ENCODE results near the gene ITGA7.

The ITGA7 gene

DNA sequence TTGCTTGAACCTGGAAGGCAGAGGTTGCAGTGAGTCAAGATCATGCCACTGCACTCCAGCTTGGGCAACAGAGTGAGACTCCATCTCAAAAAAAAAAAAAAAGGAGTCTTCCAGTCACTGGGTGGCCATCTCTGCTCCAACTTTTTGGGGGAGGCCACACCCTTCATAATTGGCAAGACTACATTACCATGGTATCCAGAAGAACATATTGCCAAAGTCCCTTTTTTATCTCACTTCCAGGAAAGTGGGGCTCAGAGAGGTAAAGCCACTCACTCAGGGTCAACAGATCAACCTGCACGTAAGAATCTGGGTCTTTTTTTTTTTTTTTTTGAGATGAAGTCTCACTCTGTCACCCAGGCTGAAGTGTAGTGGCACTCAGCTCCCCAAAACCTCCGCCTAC is 26.2 kb upstream of the ITGA7 start:
- no peak for TF ChIP-seq TOX (CRISPR knock-in tag; IDR thresholded peaks at IDR 0.05; ENCODE audit: borderline replicate concordance)
- TF ChIP-seq SNAI2 (CRISPR knock-in tag; IDR thresholded peaks at IDR 0.05) = no peak
- TF ChIP-seq CSDC2 (CRISPR knock-in tag; IDR thresholded peaks at IDR 0.05) = no peak
- no peak for TF ChIP-seq BACH2 (CRISPR knock-in tag; IDR thresholded peaks at IDR 0.05; ENCODE audit: borderline replicate concordance)
- TF ChIP-seq ZC3H10 (CRISPR knock-in tag; IDR thresholded peaks at IDR 0.05) = no peak
- TF ChIP-seq, protein P1, sequence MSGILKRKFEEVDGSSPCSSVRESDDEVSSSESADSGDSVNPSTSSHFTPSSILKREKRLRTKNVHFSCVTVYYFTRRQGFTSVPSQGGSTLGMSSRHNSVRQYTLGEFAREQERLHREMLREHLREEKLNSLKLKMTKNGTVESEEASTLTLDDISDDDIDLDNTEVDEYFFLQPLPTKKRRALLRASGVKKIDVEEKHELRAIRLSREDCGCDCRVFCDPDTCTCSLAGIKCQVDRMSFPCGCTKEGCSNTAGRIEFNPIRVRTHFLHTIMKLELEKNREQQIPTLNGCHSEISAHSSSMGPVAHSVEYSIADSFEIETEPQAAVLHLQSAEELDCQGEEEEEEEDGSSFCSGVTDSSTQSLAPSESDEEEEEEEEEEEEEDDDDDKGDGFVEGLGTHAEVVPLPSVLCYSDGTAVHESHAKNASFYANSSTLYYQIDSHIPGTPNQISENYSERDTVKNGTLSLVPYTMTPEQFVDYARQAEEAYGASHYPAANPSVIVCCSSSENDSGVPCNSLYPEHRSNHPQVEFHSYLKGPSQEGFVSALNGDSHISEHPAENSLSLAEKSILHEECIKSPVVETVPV (CRISPR knock-in tag; IDR thresholded peaks at IDR 0.05) = no peak
- no peak for TF ChIP-seq PPARA (CRISPR knock-in tag; IDR thresholded peaks at IDR 0.05; ENCODE audit: borderline replicate concordance)
- no peak for TF ChIP-seq ZFP3 (CRISPR knock-in tag; IDR thresholded peaks at IDR 0.05)
- no peak for TF ChIP-seq OSR1 (CRISPR knock-in tag; IDR thresholded peaks at IDR 0.05)
- TF ChIP-seq ISL1 (CRISPR knock-in tag; IDR thresholded peaks at IDR 0.05) = no peak
- TF ChIP-seq, protein P2, sequence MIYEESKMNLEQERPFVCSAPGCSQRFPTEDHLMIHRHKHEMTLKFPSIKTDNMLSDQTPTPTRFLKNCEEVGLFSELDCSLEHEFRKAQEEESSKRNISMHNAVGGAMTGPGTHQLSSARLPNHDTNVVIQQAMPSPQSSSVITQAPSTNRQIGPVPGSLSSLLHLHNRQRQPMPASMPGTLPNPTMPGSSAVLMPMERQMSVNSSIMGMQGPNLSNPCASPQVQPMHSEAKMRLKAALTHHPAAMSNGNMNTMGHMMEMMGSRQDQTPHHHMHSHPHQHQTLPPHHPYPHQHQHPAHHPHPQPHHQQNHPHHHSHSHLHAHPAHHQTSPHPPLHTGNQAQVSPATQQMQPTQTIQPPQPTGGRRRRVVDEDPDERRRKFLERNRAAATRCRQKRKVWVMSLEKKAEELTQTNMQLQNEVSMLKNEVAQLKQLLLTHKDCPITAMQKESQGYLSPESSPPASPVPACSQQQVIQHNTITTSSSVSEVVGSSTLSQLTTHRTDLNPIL (CRISPR knock-in tag; IDR thresholded peaks at IDR 0.05; ENCODE audit: low read depth) = no peak
- TF ChIP-seq ARNTL (CRISPR knock-in tag; IDR thresholded peaks at IDR 0.05; ENCODE audit: borderline replicate concordance, low read depth) = no peak
- TF ChIP-seq ZNF565 (CRISPR knock-in tag; conservative IDR thresholded peaks at IDR 0.05; ENCODE audit: low read depth) = no peak
- no peak for ATAC-seq

DNA sequence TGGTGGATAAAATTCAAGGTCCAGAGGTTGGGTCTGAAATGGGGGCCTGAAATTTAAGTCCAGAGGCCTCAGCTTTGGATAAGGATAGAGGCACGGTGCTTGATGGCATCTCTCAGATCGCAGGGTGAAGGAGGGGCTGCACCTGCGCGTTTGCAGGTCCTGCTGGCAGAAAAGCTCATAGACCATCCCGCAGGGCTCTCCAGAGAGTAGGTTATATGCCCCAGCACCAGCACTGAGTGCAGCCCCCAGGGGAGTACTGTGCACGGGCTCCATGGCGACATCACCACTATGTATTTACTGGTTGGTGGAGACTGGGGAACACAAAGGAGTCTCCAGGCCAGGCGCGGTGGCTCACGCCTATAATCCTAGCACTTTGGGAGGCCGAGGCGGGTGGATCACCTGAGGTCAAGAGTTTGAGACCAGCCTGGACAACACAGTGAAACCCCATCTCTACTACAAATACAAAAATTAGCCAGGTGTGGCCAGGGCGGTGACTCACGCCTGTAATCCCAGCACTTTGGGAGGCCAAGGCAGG is 25.4 kb upstream of the ITGA7 start:
- no peak for ATAC-seq
- no peak for TF ChIP-seq CSDC2 (CRISPR knock-in tag; IDR thresholded peaks at IDR 0.05)
- TF ChIP-seq ARNTL (CRISPR knock-in tag; IDR thresholded peaks at IDR 0.05; ENCODE audit: borderline replicate concordance, low read depth) = no peak
- TF ChIP-seq SNAI2 (CRISPR knock-in tag; IDR thresholded peaks at IDR 0.05) = no peak
- no peak for TF ChIP-seq ZC3H10 (CRISPR knock-in tag; IDR thresholded peaks at IDR 0.05)
- TF ChIP-seq PPARA (CRISPR knock-in tag; IDR thresholded peaks at IDR 0.05; ENCODE audit: borderline replicate concordance) = no peak
- no peak for TF ChIP-seq ISL1 (CRISPR knock-in tag; IDR thresholded peaks at IDR 0.05)
- TF ChIP-seq, protein P2 (CRISPR knock-in tag; IDR thresholded peaks at IDR 0.05; ENCODE audit: low read depth) = no peak
- TF ChIP-seq OSR1 (CRISPR knock-in tag; IDR thresholded peaks at IDR 0.05) = no peak
- no peak for TF ChIP-seq ZFP3 (CRISPR knock-in tag; IDR thresholded peaks at IDR 0.05)
- no peak for TF ChIP-seq TCF4 (CRISPR knock-in tag; IDR thresholded peaks at IDR 0.05; ENCODE audit: borderline replicate concordance)
- TF ChIP-seq, protein P1 (CRISPR knock-in tag; IDR thresholded peaks at IDR 0.05) = no peak

DNA sequence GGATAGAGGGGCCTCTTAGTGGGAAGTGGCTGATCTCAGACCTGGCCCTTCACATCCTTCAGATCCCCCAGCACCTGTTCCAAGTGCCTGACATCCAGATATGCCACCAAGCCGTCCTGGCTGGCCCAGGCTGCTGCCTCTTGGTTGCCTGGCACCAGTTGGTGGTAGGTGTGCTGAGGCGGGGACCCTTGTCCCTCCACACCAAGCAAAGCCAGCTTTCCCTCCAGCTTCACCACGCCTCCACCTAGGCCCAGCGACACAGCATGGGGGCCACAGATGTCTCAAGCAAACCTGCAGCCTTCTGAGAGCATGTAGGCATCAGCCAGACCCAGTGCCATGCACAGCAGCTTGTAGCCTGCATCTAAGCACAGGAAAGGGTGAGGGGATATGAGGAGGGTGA is 24.6 kb upstream of the ITGA7 start:
- ATAC-seq = no peak

More for the DNA sequence above, 24.6 kb upstream of the ITGA7 start:
- TF ChIP-seq RARB (CRISPR knock-in tag; IDR thresholded peaks at IDR 0.05) = no peak
- no peak for TF ChIP-seq GLIS3 (CRISPR knock-in tag; IDR thresholded peaks at IDR 0.05)
- no peak for TF ChIP-seq ISL1 (CRISPR knock-in tag; IDR thresholded peaks at IDR 0.05)
- no peak for TF ChIP-seq TCF4 (CRISPR knock-in tag; IDR thresholded peaks at IDR 0.05; ENCODE audit: borderline replicate concordance)
- TF ChIP-seq ZNF8 (CRISPR knock-in tag; IDR thresholded peaks at IDR 0.05) = no peak
- no peak for TF ChIP-seq PATZ1 (CRISPR knock-in tag; IDR thresholded peaks at IDR 0.05; ENCODE audit: borderline replicate concordance)

Data from SK-N-SH treated with all-trans-retinoic acid at 6 μM for 48 hours (cell line).